ENCODE results near the gene PSMG4. TPM values are rescaled to one million over a fixed set of nuclear protein-coding genes. Genes with fewer than 3 reads are reported as not detected.
"Not testable (repeated sequence)": the region's sequence is repeated elsewhere in the genome, so short reads cannot be mapped to it uniquely, and the experiment has no call there.

The PSMG4 gene
- total RNA-seq, 1 donor: 19.9 TPM

DNA sequence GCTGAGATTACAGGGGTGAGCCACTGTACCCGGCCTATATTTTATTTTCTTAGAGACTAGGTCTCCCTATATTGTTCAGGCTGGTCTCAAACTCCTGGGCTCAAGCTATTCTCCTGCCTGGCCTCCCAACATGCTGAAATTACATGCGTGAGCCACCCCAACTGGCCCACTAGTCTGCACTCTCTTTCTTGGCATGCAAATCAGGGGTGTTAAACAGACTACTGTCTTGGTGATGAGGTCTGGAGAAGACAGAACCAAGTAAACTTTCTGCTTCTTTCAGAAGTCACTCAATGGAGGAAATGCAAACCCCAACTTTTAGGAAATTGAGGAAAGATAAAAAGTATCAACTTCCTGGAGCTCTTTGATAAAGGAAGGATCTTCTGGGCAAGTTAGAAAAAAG is 23.3 kb upstream of the PSMG4 start:
- TF ChIP-seq, protein P1, sequence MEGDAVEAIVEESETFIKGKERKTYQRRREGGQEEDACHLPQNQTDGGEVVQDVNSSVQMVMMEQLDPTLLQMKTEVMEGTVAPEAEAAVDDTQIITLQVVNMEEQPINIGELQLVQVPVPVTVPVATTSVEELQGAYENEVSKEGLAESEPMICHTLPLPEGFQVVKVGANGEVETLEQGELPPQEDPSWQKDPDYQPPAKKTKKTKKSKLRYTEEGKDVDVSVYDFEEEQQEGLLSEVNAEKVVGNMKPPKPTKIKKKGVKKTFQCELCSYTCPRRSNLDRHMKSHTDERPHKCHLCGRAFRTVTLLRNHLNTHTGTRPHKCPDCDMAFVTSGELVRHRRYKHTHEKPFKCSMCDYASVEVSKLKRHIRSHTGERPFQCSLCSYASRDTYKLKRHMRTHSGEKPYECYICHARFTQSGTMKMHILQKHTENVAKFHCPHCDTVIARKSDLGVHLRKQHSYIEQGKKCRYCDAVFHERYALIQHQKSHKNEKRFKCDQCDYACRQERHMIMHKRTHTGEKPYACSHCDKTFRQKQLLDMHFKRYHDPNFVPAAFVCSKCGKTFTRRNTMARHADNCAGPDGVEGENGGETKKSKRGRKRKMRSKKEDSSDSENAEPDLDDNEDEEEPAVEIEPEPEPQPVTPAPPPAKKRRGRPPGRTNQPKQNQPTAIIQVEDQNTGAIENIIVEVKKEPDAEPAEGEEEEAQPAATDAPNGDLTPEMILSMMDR (IDR thresholded peaks at IDR 0.05; ENCODE audit: insufficient read depth, low read depth, low read length): no peak
- no peak overlapping the region for H3K4me3 ChIP-seq (ENCODE audit: low read depth, low read length)
- no peak for DNase-seq (ENCODE audit: low read depth)

DNA sequence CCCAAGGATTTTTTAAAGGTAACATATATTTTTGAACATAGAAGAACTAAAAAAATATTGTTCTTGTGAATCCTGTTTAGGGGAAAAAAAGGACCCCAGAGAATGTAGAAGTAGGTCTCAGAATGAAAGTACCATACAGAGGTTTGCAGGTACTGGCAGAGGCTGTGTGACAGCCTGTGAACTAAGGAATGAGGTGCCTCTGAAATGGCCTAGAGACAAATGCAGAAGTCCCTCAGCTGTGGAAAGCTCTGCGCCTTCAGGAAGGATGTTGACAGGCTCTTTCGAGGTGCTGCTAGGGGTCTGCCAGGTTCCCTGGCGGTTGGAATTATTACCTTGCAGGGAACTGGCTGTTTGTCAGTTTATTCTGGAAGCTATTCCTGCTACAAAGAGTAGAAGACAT is 22.7 kb upstream of the PSMG4 start:
- TF ChIP-seq, protein P1 (IDR thresholded peaks at IDR 0.05; ENCODE audit: insufficient read depth, low read depth, low read length): no peak
- DNase-seq (ENCODE audit: low read depth): no peak
- H3K4me3 ChIP-seq (ENCODE audit: low read depth, low read length): no peak overlapping the region

DNA sequence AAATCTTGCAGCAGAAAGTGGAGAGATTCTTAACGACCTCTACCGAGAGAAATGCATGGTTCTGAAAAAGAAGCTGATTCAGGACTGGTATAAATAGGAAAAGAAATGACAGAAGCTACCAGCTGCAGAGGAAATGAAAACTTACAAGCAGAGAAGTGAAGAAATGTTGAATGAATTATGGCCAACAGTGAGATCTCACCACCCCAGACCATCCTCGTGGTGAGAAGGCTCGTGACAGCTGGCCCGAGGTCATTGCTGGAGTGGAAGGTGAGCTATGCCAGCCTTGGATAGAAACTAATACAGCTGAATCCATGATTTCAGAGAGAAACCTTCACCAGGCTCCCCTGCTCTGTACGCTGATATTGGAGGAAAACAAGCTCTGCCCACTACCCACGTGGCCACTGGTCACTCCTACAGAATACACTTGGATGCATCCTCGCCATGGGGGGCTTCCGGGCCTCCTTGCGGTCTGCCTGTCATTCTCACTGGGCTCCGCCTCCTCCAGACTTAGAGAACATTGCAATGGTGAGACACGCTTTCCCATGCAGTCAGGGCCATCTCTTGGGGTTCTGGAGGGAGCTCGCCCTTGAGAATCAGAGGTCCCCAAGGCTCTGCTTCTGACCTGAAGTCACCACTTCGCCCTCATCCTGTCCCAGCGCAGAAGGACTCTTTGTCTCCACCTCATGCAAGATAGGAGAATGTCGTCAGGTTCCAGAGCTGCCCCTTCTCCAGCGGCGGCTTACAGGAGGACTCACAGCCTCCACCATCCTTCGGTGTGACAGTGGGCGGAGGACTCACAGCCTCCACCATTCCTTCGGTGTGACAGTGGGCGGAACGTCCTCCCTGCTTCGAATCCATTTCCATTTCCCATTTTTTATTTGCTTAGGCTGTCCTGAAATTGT is 20.7 kb upstream of the PSMG4 start:
- H3K4me3 ChIP-seq (ENCODE audit: low read depth, low read length): no peak overlapping the region
- TF ChIP-seq, protein P1 (IDR thresholded peaks at IDR 0.05; ENCODE audit: insufficient read depth, low read depth, low read length): no peak
- peak; percentile 16 for DNase-seq (ENCODE audit: low read depth)

DNA sequence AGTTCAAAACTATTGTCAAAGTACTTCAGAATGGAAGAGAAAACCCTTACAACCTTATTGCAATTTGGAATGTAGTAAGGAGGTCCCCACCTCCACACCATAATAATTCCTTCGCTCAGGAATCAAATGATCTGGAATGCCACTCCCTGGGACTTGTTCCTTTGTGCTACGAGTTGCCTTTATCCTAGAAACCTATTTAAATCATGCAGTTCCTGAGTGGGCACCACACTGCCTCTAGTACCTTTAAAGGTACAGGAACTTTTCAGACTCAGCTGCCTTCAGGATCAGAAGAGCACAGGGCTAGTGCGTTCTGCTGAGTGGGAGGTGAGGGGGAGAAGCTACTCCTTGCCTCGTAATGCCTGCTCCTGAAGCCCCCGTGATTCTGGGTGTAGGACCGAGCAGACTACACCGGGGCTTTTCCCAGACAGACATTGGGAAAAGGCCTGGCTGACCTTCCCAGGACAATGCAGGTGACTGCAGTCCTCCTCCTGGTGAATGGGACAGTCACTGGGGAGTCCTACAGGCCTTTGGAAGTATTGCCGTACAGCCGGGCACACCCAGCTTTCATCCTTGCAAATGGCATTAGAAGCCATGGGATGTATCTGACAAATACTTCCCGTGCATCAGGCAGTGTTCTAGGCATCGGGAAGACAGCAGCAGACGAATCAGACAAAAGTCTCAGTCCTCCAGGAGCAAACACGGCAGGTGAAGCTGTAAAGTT is 19.5 kb upstream of the PSMG4 start:
- DNase-seq (ENCODE audit: low read depth): no peak
- H3K4me3 ChIP-seq (ENCODE audit: low read depth, low read length): no peak overlapping the region
- TF ChIP-seq, protein P1 (IDR thresholded peaks at IDR 0.05; ENCODE audit: insufficient read depth, low read depth, low read length): peak; percentile 21

DNA sequence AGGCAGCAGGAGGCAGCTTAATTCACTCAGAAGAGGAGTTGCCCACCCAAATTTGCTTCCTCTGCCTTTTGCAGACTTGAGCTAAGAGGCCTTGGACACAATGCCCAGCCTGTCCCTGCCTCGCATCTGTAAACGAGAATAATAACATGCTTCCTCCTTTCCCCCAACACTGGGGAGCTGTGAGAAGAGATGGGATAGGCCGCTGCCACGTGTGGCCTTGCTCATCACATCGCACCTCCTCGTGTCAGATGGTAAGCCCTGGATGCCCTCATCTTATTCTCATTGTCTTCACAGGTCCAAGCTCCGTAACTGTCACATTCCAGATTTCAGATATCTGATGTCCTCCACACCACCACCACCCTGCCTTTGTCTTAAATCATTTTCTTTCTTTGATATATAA is 18.2 kb upstream of the PSMG4 start:
- TF ChIP-seq, protein P1 (IDR thresholded peaks at IDR 0.05; ENCODE audit: insufficient read depth, low read depth, low read length): no peak
- no peak overlapping the region for H3K4me3 ChIP-seq (ENCODE audit: low read depth, low read length)
- no peak for DNase-seq (ENCODE audit: low read depth)

DNA sequence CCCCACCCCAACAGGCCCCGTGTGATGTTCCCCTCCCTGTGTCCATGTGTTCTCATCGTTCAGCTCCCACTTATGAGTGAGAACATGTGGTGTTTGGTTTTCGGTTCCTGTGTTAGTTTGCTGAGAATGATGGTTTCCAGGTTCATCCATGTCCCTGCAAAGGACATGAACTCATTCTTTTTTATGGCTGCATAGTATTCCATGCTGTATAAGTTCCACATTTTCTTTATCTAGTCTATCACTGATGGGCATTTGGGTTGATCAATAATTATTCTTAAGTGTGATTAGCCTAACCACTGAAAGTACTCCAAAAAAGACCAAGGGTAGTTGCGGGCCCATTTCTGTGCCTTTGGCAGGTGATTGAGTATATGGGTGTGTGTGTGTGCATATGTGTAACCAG is 17.0 kb upstream of the PSMG4 start:
- H3K4me3 ChIP-seq (ENCODE audit: low read depth, low read length); DNase-seq (ENCODE audit: low read depth): not testable (repeated sequence)

DNA sequence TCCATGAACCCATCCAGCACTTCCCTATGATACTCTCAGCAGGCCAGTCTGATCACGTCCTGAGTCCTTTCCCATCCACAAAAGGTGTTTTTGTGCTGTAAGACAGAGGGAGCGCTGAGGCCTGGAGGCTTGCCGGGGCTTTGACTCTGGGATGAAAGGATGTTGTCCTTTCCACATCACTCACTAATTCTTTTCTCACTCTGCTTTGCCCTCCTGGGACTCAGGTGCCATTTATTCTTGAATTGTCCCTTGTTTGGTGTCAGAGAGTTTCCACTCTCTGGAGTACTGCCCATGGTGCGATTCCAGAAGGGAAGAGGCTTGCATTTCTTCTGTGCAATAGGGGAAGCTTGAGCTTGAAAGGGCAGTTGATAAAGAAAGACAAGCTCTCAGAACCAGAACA is 16.0 kb upstream of the PSMG4 start:
- no peak overlapping the region for H3K4me3 ChIP-seq (ENCODE audit: low read depth, low read length)
- no peak for DNase-seq (ENCODE audit: low read depth)
- TF ChIP-seq, protein P1 (IDR thresholded peaks at IDR 0.05; ENCODE audit: insufficient read depth, low read depth, low read length): no peak
